NCI-H226 (cell line): ENCODE results near the gene CRACDL.

ENCODE experiments used
- DNase-seq: peaks from one replicate; pipeline ENCODE4 v3.0.0-alpha.2; 2015

Gene CRACDL

DNA sequence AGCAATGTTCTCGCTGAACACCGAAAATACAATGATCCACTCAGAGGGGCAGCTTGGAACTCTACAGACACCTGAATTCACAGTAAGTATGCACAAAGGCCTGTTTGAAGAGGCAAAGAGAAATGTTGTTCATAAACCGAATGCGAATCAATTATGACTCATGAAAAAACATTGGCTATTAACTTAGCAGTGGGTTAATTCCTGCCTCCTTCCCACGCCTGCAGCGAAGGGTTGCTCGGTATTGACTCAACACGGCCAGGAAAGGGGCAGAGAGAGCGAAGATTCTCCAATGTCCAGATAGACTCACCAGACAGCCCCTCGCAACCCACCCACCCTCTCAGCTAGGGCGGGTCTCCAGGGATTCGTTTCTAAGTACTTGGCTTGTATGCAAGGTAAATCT is 9.4 kb downstream of the CRACDL start:
- no peak for DNase-seq

DNA sequence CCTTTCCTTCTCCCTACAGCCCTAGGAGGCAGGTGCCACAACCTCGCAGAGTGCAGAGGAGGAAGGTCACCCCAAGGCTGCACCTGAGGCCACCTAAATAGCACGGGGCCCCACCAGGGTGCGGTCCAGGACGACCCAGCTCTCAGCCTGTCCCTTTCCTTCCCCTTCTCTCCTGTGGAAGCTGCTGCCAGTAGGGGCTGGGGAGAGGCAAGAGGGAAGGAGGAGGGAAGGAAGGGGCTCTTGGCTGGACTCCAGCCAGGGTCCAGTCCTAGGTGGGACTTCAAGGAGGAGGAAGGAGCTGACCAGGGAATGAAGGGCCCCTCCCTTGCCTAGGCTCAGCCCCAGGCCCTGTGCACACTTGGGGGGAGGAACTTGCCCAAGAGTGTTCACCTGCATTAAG is 11.1 kb downstream of the CRACDL start:
- no peak for DNase-seq

DNA sequence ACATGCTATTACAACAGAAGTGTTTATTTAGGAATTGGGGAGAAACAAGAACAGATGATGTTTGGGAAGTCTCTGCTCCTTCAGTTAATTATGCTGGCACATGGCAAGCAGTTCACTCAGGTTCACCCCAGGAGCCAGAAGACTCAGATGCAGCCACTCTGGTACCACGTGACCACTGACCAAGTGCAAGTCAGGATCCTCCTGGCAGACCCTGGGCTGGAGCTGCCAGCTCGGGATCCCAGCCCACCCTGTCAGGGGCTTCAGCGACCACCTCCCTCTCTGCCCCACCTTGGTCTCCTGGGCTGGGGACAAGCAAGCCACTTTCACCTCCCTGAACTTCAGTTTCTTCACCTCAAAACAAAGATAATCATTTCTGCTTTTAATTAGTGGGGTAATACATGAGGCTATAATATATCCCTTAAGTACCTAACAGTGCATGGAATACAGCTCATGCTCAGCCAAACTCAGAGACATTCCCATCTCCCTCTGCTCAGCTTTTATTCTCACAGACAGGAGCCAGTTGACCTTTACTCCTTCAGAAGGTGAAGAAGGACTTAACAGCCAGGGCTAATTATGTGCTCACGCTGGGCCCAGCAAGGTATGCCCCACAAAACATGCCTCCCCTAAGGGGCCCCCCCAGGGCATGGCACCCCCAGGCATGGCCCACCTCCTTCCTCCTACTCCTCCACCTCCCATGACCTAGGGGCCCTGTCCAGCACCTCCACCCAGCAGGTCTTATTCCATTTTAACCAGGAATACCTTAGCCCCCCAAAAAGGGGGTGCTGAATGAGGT is 11.8 kb downstream of the CRACDL start:
- DNase-seq, result no peak

DNA sequence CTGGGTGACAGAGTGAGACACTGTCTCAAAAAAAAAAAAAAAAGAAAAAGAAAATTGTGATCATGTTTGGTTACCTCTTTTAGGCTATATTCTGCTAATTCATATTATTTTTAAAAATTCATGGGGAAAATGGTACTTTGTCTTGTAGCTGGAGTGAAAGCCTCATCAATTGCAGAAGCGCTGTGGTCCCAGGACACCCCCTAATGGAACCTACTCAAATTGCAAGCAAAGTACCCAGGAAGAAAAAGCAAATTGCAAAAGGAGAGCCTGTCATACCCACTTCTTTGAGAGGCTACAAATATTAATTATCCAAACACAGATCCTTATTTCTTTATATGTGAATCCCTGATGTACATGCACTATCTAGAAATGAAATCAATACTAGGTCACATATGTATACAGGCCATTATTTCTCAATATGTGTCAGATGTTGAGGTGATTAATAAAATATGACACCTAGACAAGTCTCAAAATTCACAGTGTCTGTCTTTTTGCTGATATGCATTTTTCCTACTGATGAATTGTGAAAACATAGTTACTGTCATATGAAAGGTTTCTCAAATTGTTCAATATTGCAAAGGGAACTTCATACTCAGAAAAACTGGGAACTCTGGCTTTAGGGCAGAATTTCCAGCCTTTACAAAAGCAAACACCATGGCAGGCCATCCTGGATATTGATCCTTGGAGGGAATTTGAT is 12.6 kb downstream of the CRACDL start:
- no peak for DNase-seq

GRCh38 chr2:98921062-98921461 is 15.0 kb downstream of the CRACDL start:
- no peak for DNase-seq

GRCh38 chr2:98917031-98917471 is 19.0 kb downstream of the CRACDL start:
- peak; percentile 97 for DNase-seq

DNA sequence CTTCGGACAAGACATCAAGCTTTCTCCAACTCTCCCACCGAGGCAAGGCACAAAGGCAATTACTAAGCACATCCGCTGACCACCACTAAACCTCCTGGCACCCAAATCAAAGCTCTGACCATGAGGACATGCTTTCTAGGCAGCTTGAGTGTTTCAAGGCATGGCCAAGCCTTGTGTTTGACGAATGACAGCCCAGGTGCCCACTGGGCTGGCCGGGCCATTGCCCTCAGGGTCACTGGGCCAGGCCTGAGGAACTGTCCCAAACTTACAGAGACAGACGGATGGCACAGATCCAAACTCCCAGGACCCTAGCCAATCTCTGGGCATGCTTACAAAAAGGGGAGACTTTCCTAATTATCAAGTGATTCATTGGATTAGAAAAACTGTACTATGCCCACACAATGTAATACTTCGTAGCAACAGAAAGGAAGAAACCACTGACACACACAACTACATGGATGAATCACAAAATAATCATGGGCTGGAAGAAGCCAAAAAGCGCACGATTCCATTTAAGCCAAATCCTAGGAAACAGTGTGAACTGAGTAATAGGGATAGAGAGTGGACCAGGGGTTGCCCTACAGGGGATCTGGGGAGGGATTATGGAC is 20.2 kb downstream of the CRACDL start:
- peak; percentile 69 for DNase-seq

GRCh38 chr2:98914713-98915580 is 21.1 kb downstream of the CRACDL start:
- DNase-seq, result peak; percentile 20

DNA sequence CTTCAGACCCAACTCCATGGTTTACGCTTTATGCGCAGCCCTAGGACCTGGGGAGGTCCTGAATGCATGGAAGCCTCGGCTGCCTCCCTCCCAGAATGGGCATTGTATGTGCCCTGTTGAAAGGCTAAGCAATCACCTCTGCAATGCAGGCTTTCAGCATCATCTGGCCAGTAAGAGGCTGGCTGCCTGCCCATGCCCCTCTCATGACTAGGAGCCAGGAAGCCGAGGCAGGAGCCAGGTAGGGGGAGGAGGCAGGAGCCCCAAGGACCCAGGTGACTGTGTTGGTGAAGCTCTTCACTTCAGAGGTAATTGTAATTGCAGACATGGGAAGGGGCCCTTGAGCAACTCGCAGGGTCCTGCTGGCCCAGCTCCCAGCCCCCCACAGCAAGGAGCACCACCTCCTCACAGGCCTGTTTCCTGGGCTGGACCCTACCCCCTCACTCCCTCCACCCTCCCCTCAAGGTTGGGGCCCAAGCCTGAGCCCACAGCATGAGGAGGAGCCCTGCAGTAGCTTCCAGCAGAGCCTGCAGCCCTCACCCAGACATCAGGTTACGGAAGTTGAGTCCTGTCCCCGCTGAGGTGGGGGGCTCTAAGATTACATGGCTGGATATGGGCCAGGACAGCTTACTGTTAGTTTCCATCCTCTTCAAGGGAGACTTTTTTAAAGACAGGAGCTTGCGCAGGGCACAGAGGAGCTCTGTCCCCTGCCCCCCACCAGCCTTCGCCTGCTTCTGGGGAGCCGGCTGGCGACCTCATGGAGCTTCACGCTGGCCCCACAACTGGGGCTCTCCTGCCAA is 21.9 kb downstream of the CRACDL start:
- peak; percentile 69 for DNase-seq

GRCh38 chr2:98912957-98913915 is 22.8 kb downstream of the CRACDL start:
- DNase-seq, result peak; percentile 82

DNA sequence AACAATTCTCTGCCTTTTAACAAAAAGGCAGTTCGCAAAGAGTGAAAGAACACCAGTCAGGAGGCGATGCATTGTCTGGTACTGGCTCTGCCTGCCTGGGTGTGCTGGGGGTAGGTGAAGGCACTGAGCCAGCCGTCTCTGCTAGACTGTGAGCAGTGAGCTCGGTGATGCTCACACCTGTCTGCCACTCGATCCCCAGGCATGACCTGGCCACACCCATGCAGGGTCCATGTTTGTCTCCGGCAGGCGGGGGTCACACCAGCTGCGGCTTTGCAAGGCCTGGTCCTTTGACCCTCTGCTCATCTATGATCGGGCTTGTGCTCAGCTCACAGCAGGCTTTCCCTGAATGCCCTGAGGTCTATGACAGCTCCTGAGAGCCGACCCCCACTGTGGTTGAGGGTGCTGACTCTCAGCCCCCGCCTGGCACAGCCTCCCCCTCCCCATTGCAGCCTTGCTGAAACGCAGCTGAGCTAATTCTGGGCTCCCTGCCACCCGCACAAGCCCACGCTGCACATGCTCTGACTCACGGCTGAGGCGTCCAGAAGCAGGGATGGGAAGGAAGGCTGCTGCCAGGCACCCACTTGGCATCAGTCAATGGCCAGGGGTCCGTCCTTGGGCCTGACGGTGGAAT is 23.7 kb downstream of the CRACDL start:
- peak; percentile 99 for DNase-seq

GRCh38 chr2:98911376-98912154 is 24.5 kb downstream of the CRACDL start:
- peak; percentile 55 for DNase-seq

- no peak for DNase-seq
Measured at GRCh38 chr2:98911126-98911375, 25.0 kb downstream of the CRACDL start.

- no peak for DNase-seq
Measured at GRCh38 chr2:98910349-98911125, 25.5 kb downstream of the CRACDL start.

GRCh38 chr2:98909317-98910211 is 26.5 kb downstream of the CRACDL start:
- peak; percentile 94 for DNase-seq

DNA sequence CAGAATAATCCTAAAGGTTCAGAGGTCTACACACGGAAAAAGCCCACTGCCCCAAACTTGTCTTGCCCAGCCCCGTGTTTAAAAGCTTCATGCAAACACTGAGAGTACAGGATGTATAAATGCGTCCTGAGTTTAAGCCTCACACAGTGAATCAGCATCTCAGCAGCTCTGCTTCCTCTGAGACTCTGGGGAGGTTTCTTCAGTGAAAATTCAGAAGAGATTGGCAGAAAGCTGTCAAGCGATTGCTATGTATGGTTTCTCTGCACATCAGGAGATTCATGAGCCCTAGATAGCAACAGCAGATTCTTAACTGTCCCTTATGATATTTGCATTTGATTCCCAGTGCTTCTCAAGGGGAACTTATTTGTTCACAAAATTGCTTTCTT is 27.1 kb downstream of the CRACDL start:
- peak; percentile 73 for DNase-seq

GRCh38 chr2:98907966-98908905 is 27.8 kb downstream of the CRACDL start:
- DNase-seq, result no peak
